Aortic smooth muscle cell (primary cell): Measurements from ENCODE around the gene COL3A1. TPM values are rescaled to one million over a fixed set of nuclear protein-coding genes. Genes with fewer than 3 reads are reported as not detected.

Experiments
- total RNA-seq: library from RNA; depleted of rRNA; stranded (reverse); fragments of >200 nt; gene quantifications from 2 replicates; pipeline ENCODE4 v1.2.3, GENCODE V29; 2014

Gene COL3A1
- total RNA-seq: 1,561 and 1,930 TPM in 2 replicates

DNA sequence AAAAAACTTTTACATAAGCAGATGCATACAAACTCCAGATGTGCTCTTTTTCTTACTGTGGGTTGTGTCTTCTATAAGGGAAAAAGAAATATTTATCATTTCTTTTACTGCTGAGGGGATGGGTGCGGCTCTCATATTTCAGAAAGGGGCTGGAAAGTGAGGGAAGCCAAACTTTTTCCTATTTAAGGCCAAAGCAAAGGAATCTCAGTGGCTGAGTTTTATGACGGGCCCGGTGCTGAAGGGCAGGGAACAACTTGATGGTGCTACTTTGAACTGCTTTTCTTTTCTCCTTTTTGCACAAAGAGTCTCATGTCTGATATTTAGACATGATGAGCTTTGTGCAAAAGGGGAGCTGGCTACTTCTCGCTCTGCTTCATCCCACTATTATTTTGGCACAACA lies at the start of gene COL3A1:
COL3A1 (plus strand) TSS at position 210 of the 400 bp plus-strand sequence; CDS start at position 327, 117 bp downstream.

Other genes with a start within 250 kb of the COL3A1 start
- gene COL5A2, start 205.4 kb downstream of the COL3A1 start, total RNA-seq: 313 and 403 TPM in 2 replicates